K562 (cell line): ENCODE data around the gene PDE9A.

Experiments used
- ATF3 ChIP-seq, 2 experiments: fragments of 450-650 bp in 1 of 2; sonication (generic) in 1 of 2; formaldehyde crosslinking in 1 of 2; IDR thresholded peaks in 1 of 2; conservative IDR thresholded peaks in 1 of 2; 2 replicates each; pipeline versions ENCODE4 v1.6.1 to v1.8.1; 2016 to 2023; ENCODE audit warnings: mild to moderate bottlenecking in 2 of 2, moderate library complexity in 2 of 2, inconsistent platforms in 1 of 2, missing genetic modification reagents in 1 of 2
- EP300 ChIP-seq: IDR thresholded peaks from 2 replicates; pipeline ENCODE4 v1.6.1; 2012; ENCODE audit warnings: low read length, improper control_type of control experiment
- KDM2B ChIP-seq: fragments of 250-450 bp; sonication (Bioruptor Pico); IDR thresholded peaks from 2 replicates; pipeline ENCODE4 v1.8.0; 2021; ENCODE audit warnings: mild to moderate bottlenecking, moderate library complexity
- RBM34 ChIP-seq: fragments of 200-400 bp; formaldehyde crosslinking; IDR thresholded peaks from 2 replicates; pipeline ENCODE4 v1.6.1; 2018; ENCODE audit warnings: low read length, borderline replicate concordance; ENCODE audit not compliant: insufficient read depth
- SPI1 ChIP-seq: IDR thresholded peaks from 2 replicates; pipeline ENCODE4 v1.6.1; 2011; ENCODE audit warnings: low read depth, low read length, control low read depth, borderline replicate concordance

GRCh38 chr21:42706765-42707164 is 53.3 kb downstream of the PDE9A start:
- no peak for TF ChIP-seq KDM2B
- TF ChIP-seq RBM34: no peak
- TF ChIP-seq EP300: no peak
- TF ChIP-seq ATF3 (IDR thresholded peaks at IDR 0.05): no peak
- TF ChIP-seq ATF3 (CRISPR knock-in tag; conservative IDR thresholded peaks at IDR 0.05): no peak
- TF ChIP-seq SPI1: no peak
